ENCODE data around the gene FFAR2.
"Not testable (repeated sequence)": the region's sequence is repeated elsewhere in the genome, so short reads cannot be mapped to it uniquely, and the experiment has no call there.

FFAR2 gene

GRCh38 chr19:35459414-35460082 is 11.5 kb downstream of the FFAR2 start:
- Histone ChIP-seq H3K4me1 (ENCODE audit: control extremely low read depth in 1 of 4, control insufficient read depth in 4 of 4, insufficient read depth in 4 of 4, low read length in 3 of 4) (peaks cover 15 to 77% (median 63%) of the 10 kb centered on the region in 4 experiments), H3K27ac (ENCODE audit: insufficient read depth in 1 of 2, low read depth in 1 of 2, low read length in 2 of 2, poor library complexity in 1 of 2, severe bottlenecking in 2 of 2) (peak overlapping the region in 1 of 2 experiments; percentile 30), H3K36me3 (ENCODE audit: control insufficient read depth in 4 of 4, insufficient read depth in 4 of 4, low read length in 3 of 4) (no peaks in the 10 kb centered on the region), H3K27me3 (replicated peaks in 2 of 5; ENCODE audit: control insufficient read depth in 4 of 5, insufficient read depth in 5 of 5, low read length in 4 of 5) (no peaks in the 10 kb centered on the region), H3K9me3 (ENCODE audit: control extremely low read depth in 1 of 5, control insufficient read depth in 4 of 5, insufficient read depth in 2 of 5, low read depth in 1 of 5, low read length in 4 of 5) (no peaks in the 10 kb centered on the region), H3K4me3 (ENCODE audit: control insufficient read depth in 1 of 7, extremely low read depth in 1 of 7, insufficient read depth in 4 of 7, low read depth in 2 of 7, low read length in 6 of 7) (peak overlapping the region in 1 of 7 experiments; percentile 48)
- POLR2A ChIA-PET, result no interaction called here
- 61% methylated on average over 14 of the region's 14 CpGs for WGBS (ENCODE audit: insufficient coverage)
- CTCF ChIA-PET, result interaction anchor here (0.6 to 2.3 kb wide), 8 partner anchors 11 to 164 kb away, joined by 3 to 5 read pairs (median 4); partner anchors contain the start of gene FFAR2
- DNase-seq, result no peak

GRCh38 chr19:35460608-35461007 is 12.6 kb downstream of the FFAR2 start:
- POLR2A ChIA-PET, result interaction anchor here (0.7 kb wide), 1 partner anchor 95 kb away, joined by 3 read pairs; no protein-coding TSS in a partner anchor
- 91% methylated on average over 3 of the region's 10 CpGs for WGBS (ENCODE audit: insufficient coverage)
- Histone ChIP-seq H3K36me3 (ENCODE audit: control insufficient read depth in 4 of 4, insufficient read depth in 4 of 4, low read length in 3 of 4) (no peaks in the 10 kb centered on the region), H3K4me1 (ENCODE audit: control extremely low read depth in 1 of 4, control insufficient read depth in 4 of 4, insufficient read depth in 4 of 4, low read length in 3 of 4) (peaks cover 15 to 73% (median 61%) of the 10 kb centered on the region in 4 experiments), H3K27ac (ENCODE audit: insufficient read depth in 1 of 2, low read depth in 1 of 2, low read length in 2 of 2, poor library complexity in 1 of 2, severe bottlenecking in 2 of 2) (no peak overlapping the region), H3K27me3 (replicated peaks in 2 of 5; ENCODE audit: control insufficient read depth in 4 of 5, insufficient read depth in 5 of 5, low read length in 4 of 5) (no peaks in the 10 kb centered on the region), H3K9me3 (ENCODE audit: control extremely low read depth in 1 of 5, control insufficient read depth in 4 of 5, insufficient read depth in 2 of 5, low read depth in 1 of 5, low read length in 4 of 5) (no peaks in the 10 kb centered on the region), H3K4me3 (ENCODE audit: control insufficient read depth in 1 of 7, extremely low read depth in 1 of 7, insufficient read depth in 4 of 7, low read depth in 2 of 7, low read length in 6 of 7) (no peak overlapping the region)
- CTCF ChIA-PET, result interaction anchor here (0.6 to 1.7 kb wide), 8 partner anchors 12 to 165 kb away, joined by 3 to 5 read pairs (median 4); no protein-coding TSS in a partner anchor
- peak in 1 of 3 donors; percentile 35 for DNase-seq

GRCh38 chr19:35461060-35461459 is 13.0 kb downstream of the FFAR2 start:
- no peak for DNase-seq
- H3K4me1 ChIP-seq (ENCODE audit: control extremely low read depth in 1 of 4, control insufficient read depth in 4 of 4, insufficient read depth in 4 of 4, low read length in 3 of 4), result peaks cover 15 to 70% (median 58%) of the 10 kb centered on the region in 4 experiments
- POLR2A ChIA-PET, result interaction anchor here (0.7 kb wide), 1 partner anchor 96 kb away, joined by 3 read pairs; no protein-coding TSS in a partner anchor

GRCh38 chr19:35461788-35462187 is 13.7 kb downstream of the FFAR2 start:
- not testable (repeated sequence) for H3K27me3 ChIP-seq (replicated peaks in 2 of 5; ENCODE audit: control insufficient read depth in 4 of 5, insufficient read depth in 5 of 5, low read length in 4 of 5); H3K36me3 ChIP-seq (ENCODE audit: control insufficient read depth in 4 of 4, insufficient read depth in 4 of 4, low read length in 3 of 4); DNase-seq; H3K9me3 ChIP-seq (ENCODE audit: control extremely low read depth in 1 of 5, control insufficient read depth in 4 of 5, insufficient read depth in 2 of 5, low read depth in 1 of 5, low read length in 4 of 5)
- POLR2A ChIA-PET, result interaction anchor here (1.1 to 1.6 kb wide), 2 partner anchors 24 to 109 kb away, joined by 4 to 6 read pairs; no protein-coding TSS in a partner anchor
- peak overlapping the region in 1 of 2 experiments; percentile 57 for H3K27ac ChIP-seq (ENCODE audit: insufficient read depth in 1 of 2, low read depth in 1 of 2, low read length in 2 of 2, poor library complexity in 1 of 2, severe bottlenecking in 2 of 2)
- peak overlapping the region in 1 of 7 experiments; percentile 35 for H3K4me3 ChIP-seq (ENCODE audit: control insufficient read depth in 1 of 7, extremely low read depth in 1 of 7, insufficient read depth in 4 of 7, low read depth in 2 of 7, low read length in 6 of 7)
- H3K4me1 ChIP-seq (ENCODE audit: control extremely low read depth in 1 of 4, control insufficient read depth in 4 of 4, insufficient read depth in 4 of 4, low read length in 3 of 4), result peaks cover 15 to 70% (median 57%) of the 10 kb centered on the region in 4 experiments
- CTCF ChIA-PET, result interaction anchor here (1.0 to 3.1 kb wide), 7 partner anchors 13 to 109 kb away, joined by 3 to 16 read pairs (median 5); no protein-coding TSS in a partner anchor

More at GRCh38 chr19:35461060-35461459, 13.0 kb downstream of the FFAR2 start:
- CTCF ChIA-PET, result interaction anchor here (0.6 to 1.7 kb wide), 4 partner anchors 12 to 41 kb away, joined by 3 to 4 read pairs (median 4); no protein-coding TSS in a partner anchor
- Histone ChIP-seq H3K36me3 (ENCODE audit: control insufficient read depth in 4 of 4, insufficient read depth in 4 of 4, low read length in 3 of 4) (no peaks in the 10 kb centered on the region), H3K27me3 (replicated peaks in 2 of 5; ENCODE audit: control insufficient read depth in 4 of 5, insufficient read depth in 5 of 5, low read length in 4 of 5) (no peaks in the 10 kb centered on the region), H3K9me3 (ENCODE audit: control extremely low read depth in 1 of 5, control insufficient read depth in 4 of 5, insufficient read depth in 2 of 5, low read depth in 1 of 5, low read length in 4 of 5) (no peaks in the 10 kb centered on the region), H3K27ac (ENCODE audit: insufficient read depth in 1 of 2, low read depth in 1 of 2, low read length in 2 of 2, poor library complexity in 1 of 2, severe bottlenecking in 2 of 2) (no peak overlapping the region), H3K4me3 (ENCODE audit: control insufficient read depth in 1 of 7, extremely low read depth in 1 of 7, insufficient read depth in 4 of 7, low read depth in 2 of 7, low read length in 6 of 7) (no peak overlapping the region)
- 81% methylated on average over 9 of the region's 9 CpGs for WGBS (ENCODE audit: insufficient coverage)

GRCh38 chr19:35462476-35462953 is 14.5 kb downstream of the FFAR2 start:
- DNase-seq, result peak; percentile 81 to 96 (median 91)
- Histone ChIP-seq H3K27me3 (replicated peaks in 2 of 5; ENCODE audit: control insufficient read depth in 4 of 5, insufficient read depth in 5 of 5, low read length in 4 of 5) (no peaks in the 10 kb centered on the region), H3K4me1 (ENCODE audit: control extremely low read depth in 1 of 4, control insufficient read depth in 4 of 4, insufficient read depth in 4 of 4, low read length in 3 of 4) (peaks cover 15 to 65% (median 55%) of the 10 kb centered on the region in 4 experiments), H3K4me3 (ENCODE audit: control insufficient read depth in 1 of 7, extremely low read depth in 1 of 7, insufficient read depth in 4 of 7, low read depth in 2 of 7, low read length in 6 of 7) (peak overlapping the region in 4 of 7 experiments; percentile 9 to 40 (median 34)), H3K36me3 (ENCODE audit: control insufficient read depth in 4 of 4, insufficient read depth in 4 of 4, low read length in 3 of 4) (no peaks in the 10 kb centered on the region), H3K9me3 (ENCODE audit: control extremely low read depth in 1 of 5, control insufficient read depth in 4 of 5, insufficient read depth in 2 of 5, low read depth in 1 of 5, low read length in 4 of 5) (no peaks in the 10 kb centered on the region), H3K27ac (ENCODE audit: insufficient read depth in 1 of 2, low read depth in 1 of 2, low read length in 2 of 2, poor library complexity in 1 of 2, severe bottlenecking in 2 of 2) (peak overlapping the region in 1 of 2 experiments; percentile 57)
- POLR2A ChIA-PET, result interaction anchor here (0.6 to 1.6 kb wide), 6 partner anchors 8 to 167 kb away, joined by 3 to 6 read pairs (median 4); no protein-coding TSS in a partner anchor
- 0% methylated on average over 5 of the region's 6 CpGs for WGBS (ENCODE audit: insufficient coverage)
- CTCF ChIA-PET, result interaction anchor here (0.5 to 3.1 kb wide), 13 partner anchors 11 to 364 kb away, joined by 3 to 16 read pairs (median 4); no protein-coding TSS in a partner anchor

GRCh38 chr19:35462956-35463355 is 14.9 kb downstream of the FFAR2 start:
- ChIA-PET POLR2A (interaction anchor here (0.6 to 1.6 kb wide), 6 partner anchors 9 to 167 kb away, joined by 3 to 6 read pairs (median 4); no protein-coding TSS in a partner anchor), CTCF (interaction anchor here (0.5 to 3.1 kb wide), 13 partner anchors 10 to 365 kb away, joined by 3 to 16 read pairs (median 4); no protein-coding TSS in a partner anchor)
- H3K4me1 ChIP-seq (ENCODE audit: control extremely low read depth in 1 of 4, control insufficient read depth in 4 of 4, insufficient read depth in 4 of 4, low read length in 3 of 4), result peaks cover 15 to 61% (median 51%) of the 10 kb centered on the region in 4 experiments
- H3K4me3 ChIP-seq (ENCODE audit: control insufficient read depth in 1 of 7, extremely low read depth in 1 of 7, insufficient read depth in 4 of 7, low read depth in 2 of 7, low read length in 6 of 7), result peak overlapping the region in 3 of 7 experiments; percentile 26 to 35 (median 33)
- H3K27ac ChIP-seq (ENCODE audit: insufficient read depth in 1 of 2, low read depth in 1 of 2, low read length in 2 of 2, poor library complexity in 1 of 2, severe bottlenecking in 2 of 2), result peak overlapping the region in 1 of 2 experiments; percentile 57
- DNase-seq; H3K9me3 ChIP-seq (ENCODE audit: control extremely low read depth in 1 of 5, control insufficient read depth in 4 of 5, insufficient read depth in 2 of 5, low read depth in 1 of 5, low read length in 4 of 5); H3K27me3 ChIP-seq (replicated peaks in 2 of 5; ENCODE audit: control insufficient read depth in 4 of 5, insufficient read depth in 5 of 5, low read length in 4 of 5); H3K36me3 ChIP-seq (ENCODE audit: control insufficient read depth in 4 of 4, insufficient read depth in 4 of 4, low read length in 3 of 4): not testable (repeated sequence)
- WGBS (ENCODE audit: insufficient coverage), result 0% methylated on average over 2 of the region's 7 CpGs
